AG08395 (cell line): ENCODE data around the gene NMRK1.

ENCODE experiments used
- DNase-seq: peaks from one replicate; pipeline ENCODE4 v3.0.0; 2012; ENCODE audit warnings: mixed read lengths, low spot score

The NMRK1 gene

GRCh38 chr9:75101004-75101588 is 13.1 kb upstream of the NMRK1 start:
- DNase-seq, result no peak

DNA sequence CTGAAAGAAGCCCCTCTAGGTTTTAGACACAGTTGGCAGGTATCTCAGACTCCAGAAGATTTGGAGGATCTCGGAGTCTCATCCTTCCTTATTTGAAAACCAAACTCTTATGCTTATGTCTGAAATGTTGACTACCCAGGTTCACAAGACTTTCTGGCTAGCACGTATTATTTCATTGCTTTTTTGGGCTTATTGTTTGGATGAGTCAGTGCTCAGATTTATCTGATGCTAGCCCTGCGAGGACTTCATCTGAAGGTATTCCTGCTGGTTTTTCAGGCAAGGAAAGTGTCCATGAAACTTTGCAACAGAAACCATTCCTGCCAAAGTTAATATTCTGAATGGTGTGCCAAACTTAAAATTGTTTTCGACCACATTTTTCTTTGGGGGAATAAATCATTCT is 8.8 kb upstream of the NMRK1 start:
- DNase-seq, result no peak

GRCh38 chr9:75092766-75093165 is 4.8 kb upstream of the NMRK1 start:
- no peak for DNase-seq

- DNase-seq, result no peak
These were observed 2.6 kb upstream of the NMRK1 start for GRCh38 chr9:75090579-75090978.

DNA sequence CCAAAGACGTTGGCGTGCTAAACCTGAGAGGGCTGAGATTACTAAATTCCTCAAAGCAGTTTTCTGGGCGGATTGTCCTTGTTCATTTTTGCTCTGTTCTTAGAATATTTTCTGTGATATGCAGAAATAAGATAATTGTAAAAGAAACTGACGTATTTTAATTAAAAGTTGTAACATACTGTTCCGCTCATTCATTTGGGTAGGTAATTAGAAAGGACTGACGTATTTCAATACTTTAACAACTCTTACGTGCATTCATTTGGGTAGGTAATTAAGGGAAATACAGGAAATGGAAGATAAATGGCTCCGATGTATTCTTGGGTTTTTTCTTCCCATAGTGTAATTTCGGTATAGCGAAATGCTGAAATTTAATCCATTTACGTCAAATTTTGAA is 1.4 kb upstream of the NMRK1 start:
- no peak for DNase-seq

- DNase-seq, result peak; percentile 77
These were observed 854 bp upstream of the NMRK1 start for GRCh38 chr9:75088646-75089372.

- peak; percentile 50 for DNase-seq
These were observed 599 bp downstream of the NMRK1 start for GRCh38 chr9:75087289-75087823.

DNA sequence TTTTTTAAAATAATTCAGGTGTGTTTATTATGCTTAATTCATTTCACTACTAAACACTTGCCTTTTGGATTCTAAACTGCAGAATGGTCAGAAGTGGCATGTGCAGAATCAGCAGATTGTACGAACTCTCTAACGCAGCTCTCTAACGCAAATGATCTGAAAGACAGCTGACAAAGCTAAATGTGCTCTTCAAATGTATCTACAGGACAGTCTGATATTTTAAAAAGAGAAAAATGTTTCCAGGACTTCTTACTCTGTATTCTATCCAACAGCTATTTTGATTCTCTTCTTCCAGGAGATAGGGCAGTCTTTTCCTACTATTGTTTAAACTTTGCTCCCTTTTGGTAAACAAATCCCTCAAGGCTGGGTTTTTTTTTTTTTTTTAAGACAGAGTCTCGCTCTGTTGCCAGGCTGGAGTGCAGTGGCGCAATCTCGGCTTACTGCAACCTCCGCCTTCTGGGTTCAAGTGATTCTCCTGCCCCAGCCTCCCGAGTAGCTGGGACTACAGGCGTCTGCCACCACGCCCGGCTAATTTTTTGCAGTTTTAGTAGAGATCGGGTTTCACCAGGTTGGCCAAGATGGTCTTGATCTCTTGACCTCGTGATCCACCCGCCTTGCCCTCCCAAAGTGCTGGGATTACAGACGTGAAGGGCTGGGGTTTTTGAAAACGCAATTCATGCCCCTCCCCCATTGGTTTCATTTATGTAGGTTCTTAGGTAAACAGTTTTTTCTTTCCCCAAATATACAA is 1.2 kb downstream of the NMRK1 start:
- no peak for DNase-seq

DNA sequence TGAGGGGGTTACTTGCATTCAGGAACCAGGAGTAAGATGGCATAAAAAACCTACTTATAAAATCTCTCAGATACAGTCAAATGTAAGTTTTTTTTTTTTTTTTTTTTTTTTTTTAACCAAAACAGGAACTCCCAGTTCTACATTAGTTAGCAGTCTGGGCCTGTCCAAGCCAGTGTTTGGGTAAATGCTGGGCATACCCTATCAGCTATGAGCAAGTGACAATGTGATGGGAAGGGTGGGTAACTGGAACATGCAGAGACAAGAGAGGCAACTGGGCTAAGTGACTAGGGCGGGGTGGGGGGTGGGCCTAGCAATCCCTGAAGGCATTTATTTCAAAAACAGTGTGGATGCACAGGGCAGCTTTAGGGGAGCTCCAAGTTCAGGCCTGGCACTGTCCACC is 2.3 kb downstream of the NMRK1 start:
- DNase-seq, result no peak

DNA sequence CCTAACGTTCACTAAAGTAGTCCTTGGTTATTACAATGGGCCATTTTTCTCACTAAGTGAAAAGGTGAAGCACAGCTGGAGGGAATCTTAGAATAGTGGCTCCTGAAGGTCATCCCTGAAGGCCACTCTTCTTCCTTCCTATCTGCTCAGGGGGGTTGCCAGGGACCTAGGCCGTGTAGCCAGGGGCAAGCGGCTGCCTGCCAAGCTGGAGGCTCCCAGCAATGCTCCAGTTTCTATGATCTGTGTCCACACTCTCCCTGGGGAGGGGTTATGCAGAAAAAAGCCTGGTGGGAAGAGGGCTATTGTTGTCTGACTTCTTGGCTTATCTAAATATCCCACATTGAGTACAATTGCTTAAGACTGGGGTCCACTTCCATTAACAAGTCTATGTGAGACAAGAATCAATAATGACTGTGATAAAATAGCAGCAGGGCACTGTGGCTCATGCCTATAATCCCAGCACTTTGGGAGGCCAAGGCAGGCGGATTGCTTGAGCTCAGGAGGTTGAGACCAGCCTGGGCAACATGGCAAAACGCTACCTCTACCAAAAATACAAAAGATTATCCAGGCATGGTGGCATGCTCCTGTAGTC is 3.8 kb downstream of the NMRK1 start:
- DNase-seq, result no peak

GRCh38 chr9:75083188-75083970 is 4.6 kb downstream of the NMRK1 start:
- DNase-seq, result no peak

- no peak for DNase-seq
These were observed 6.3 kb downstream of the NMRK1 start for GRCh38 chr9:75081632-75082031.

- no peak for DNase-seq
These were observed 15.1 kb downstream of the NMRK1 start for GRCh38 chr9:75072895-75073294.

DNA sequence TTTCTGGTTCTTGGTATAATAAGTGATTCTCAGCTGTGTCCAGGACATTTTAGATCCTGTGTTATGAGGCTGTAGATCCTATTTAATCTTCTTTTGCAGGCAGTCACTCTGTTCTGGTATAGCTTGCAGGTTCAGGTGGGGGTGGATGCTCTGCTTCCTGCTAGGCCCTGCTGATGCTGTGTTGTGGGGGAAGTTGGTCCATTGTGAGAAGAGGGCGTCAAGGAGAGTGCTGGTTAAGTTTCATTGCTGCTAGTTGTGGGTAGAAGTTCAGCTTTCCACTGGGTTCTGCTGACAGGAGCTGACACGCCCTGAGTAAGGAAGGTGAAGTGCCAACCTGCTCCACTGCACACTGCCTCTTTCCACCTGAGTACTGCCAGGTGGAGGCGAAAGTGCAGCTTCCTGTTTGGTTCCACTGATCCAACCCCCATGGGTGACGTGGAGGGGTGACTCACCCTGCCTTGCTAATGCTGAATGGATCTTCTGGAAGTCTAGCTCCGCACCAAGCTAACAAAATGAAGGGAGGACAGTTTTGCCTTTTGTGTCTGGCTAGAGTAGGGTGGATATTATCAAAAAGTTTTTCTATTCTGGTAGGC is 16.3 kb downstream of the NMRK1 start:
- DNase-seq, result no peak

GRCh38 chr9:75069171-75069570 is 18.8 kb downstream of the NMRK1 start:
- no peak for DNase-seq

- DNase-seq, result no peak
These were observed 20.1 kb downstream of the NMRK1 start for GRCh38 chr9:75067894-75068293.

- DNase-seq, result no peak
These were observed 22.4 kb downstream of the NMRK1 start for GRCh38 chr9:75065510-75065909.

GRCh38 chr9:75064307-75065025 is 23.5 kb downstream of the NMRK1 start:
- peak; percentile 75 for DNase-seq

GRCh38 chr9:75063556-75064305 is 24.2 kb downstream of the NMRK1 start:
- DNase-seq, result peak; percentile 38

GRCh38 chr9:75061169-75061568 is 26.8 kb downstream of the NMRK1 start:
- DNase-seq, result no peak
